H1 (cell line): ENCODE measurements around the gene TEX10.

Experiments used
- GABPA ChIP-seq: IDR thresholded peaks from 2 replicates; pipeline ENCODE4 v1.6.1; 2011; ENCODE audit warnings: mild to moderate bottlenecking, low read length, moderate library complexity, borderline replicate concordance; ENCODE audit not compliant: insufficient read depth
- MAFK ChIP-seq: IDR thresholded peaks from 2 replicates; pipeline ENCODE4 v1.6.1; 2012; ENCODE audit warnings: low read depth, mild to moderate bottlenecking, improper control_type of control experiment, low read length
- NRF1 ChIP-seq: IDR thresholded peaks from 2 replicates; pipeline ENCODE4 v1.6.1; 2011; ENCODE audit warnings: mild to moderate bottlenecking, low read depth, low read length, improper control_type of control experiment
- PHF8 ChIP-seq: fragments of 200-600 bp; sonication (generic); conservative IDR thresholded peaks from 2 replicates; pipeline ENCODE4 v1.7.1; 2012; ENCODE audit warnings: low read depth, mild to moderate bottlenecking, inconsistent platforms, low read length, moderate library complexity
- POLR2AphosphoS5 ChIP-seq: IDR thresholded peaks from 2 replicates; pipeline ENCODE4 v1.6.1; 2011; ENCODE audit warnings: low read depth, low read length
- RBBP5 ChIP-seq: IDR thresholded peaks from 2 replicates; pipeline ENCODE4 v1.7.1; 2012; ENCODE audit warnings: low read depth, mild to moderate bottlenecking, inconsistent platforms, low read length, moderate library complexity, borderline replicate concordance
- RFX5 ChIP-seq: IDR thresholded peaks from 2 replicates; pipeline ENCODE4 v1.6.1; 2011; ENCODE audit warnings: low read depth, low read length, improper control_type of control experiment, borderline replicate concordance
- RNF2 ChIP-seq: fragments of 200-900, 300-1000 bp; sonication (generic); IDR thresholded peaks from 2 replicates; pipeline ENCODE4 v1.7.1; 2016; ENCODE audit warnings: borderline replicate concordance, low read depth, mild to moderate bottlenecking, antibody characterized with exemption, low read length; ENCODE audit not compliant: poor library complexity, severe bottlenecking; ENCODE audit errors: missing control alignments
- ZNF274 ChIP-seq: IDR thresholded peaks from 2 replicates; pipeline ENCODE4 v1.7.0; 2012; ENCODE audit warnings: low read length, borderline replicate concordance; ENCODE audit errors: extremely low read depth
- TF ChIP-seq, protein P1 (sequence below), 3 experiments: IDR thresholded peaks; 1 replicate in 2 of 3; 2 replicates in 1 of 3; pipeline versions ENCODE4 v1.5.1 to v1.6.1; 2011; ENCODE audit warnings: low read length in 3 of 3, mild to moderate bottlenecking in 3 of 3, inconsistent platforms in 2 of 3, low read depth in 1 of 3, moderate library complexity in 1 of 3; ENCODE audit not compliant: insufficient read depth in 1 of 3; ENCODE audit errors: control extremely low read depth in 1 of 3

DNA sequence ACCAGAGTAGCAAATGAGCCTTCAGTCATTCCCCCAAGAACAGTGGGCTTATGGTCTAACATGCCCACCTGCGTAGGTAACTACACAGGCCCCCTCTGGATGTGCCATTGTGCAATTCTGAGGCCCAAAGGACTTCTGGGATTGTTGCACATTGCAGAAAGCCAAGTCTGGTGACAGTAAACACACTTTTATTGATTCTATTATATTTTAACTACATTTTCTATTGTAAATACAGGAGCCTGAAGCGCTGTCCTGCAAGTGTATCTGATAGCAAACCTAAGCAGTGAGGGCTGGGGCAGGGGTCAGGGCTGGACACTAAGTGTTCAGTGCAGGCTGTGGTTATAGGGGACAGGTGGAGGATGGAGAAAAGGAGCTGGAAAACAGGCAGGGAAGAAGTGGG is 57.5 kb downstream of the TEX10 start:
- TF ChIP-seq RNF2: no peak
- no peak for TF ChIP-seq POLR2AphosphoS5
- TF ChIP-seq, protein P1, sequence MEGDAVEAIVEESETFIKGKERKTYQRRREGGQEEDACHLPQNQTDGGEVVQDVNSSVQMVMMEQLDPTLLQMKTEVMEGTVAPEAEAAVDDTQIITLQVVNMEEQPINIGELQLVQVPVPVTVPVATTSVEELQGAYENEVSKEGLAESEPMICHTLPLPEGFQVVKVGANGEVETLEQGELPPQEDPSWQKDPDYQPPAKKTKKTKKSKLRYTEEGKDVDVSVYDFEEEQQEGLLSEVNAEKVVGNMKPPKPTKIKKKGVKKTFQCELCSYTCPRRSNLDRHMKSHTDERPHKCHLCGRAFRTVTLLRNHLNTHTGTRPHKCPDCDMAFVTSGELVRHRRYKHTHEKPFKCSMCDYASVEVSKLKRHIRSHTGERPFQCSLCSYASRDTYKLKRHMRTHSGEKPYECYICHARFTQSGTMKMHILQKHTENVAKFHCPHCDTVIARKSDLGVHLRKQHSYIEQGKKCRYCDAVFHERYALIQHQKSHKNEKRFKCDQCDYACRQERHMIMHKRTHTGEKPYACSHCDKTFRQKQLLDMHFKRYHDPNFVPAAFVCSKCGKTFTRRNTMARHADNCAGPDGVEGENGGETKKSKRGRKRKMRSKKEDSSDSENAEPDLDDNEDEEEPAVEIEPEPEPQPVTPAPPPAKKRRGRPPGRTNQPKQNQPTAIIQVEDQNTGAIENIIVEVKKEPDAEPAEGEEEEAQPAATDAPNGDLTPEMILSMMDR (IDR thresholded peaks at IDR 0.05; ENCODE audit: control extremely low read depth in 1 of 3, insufficient read depth in 1 of 3, low read depth in 1 of 3, low read length in 3 of 3): no peak
- no peak for TF ChIP-seq RFX5
- no peak for TF ChIP-seq MAFK
- TF ChIP-seq GABPA: no peak
- no peak for TF ChIP-seq PHF8
- no peak for TF ChIP-seq ZNF274
- no peak for TF ChIP-seq NRF1
- no peak for TF ChIP-seq RBBP5
